ENCODE results near the gene KCNJ18.
"Not testable (repeated sequence)": the region's sequence is repeated elsewhere in the genome, so short reads cannot be mapped to it uniquely, and the experiment has no call there.

The KCNJ18 gene

DNA sequence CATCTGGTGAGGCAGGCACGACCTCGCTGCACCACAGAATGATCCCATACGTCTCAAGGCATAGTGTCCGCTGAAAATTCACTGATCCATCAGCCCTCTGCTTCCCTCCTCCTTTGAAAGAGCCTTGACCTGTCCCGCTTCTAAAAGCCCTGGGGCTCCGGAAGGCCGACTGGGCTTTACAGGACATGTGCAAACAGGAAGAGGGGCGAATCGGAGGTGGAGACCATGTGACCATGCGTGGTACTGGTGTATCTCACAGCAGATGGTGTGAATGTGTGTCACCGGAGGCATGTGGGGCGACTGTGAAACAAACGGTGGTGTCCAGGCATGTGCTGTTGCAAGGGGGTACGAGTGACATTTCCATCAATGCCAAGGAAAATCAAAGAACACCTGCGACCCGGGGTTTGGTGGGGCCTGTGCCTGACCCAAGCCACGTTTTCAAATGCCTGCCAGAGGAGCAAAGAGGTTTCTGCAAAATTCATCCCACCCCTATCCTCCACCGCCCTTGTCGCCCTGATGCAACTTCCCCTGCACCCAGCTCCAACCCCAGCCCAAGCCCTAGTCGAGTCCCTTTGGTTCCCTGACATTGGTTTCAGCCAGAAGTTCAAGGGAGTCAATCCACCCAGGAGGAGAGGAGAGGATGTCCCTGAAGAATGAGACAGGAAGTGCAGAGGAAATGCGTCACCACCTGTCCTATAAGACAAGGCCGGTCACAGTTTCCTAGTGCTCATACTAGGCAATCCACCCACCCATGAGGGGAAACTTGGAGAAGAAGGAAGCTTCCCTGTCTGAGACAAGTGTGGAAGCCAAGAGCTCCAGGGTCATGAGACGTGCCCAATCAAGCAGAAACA is 5.9 kb upstream of the KCNJ18 start:
- no peak for DNase-seq

DNA sequence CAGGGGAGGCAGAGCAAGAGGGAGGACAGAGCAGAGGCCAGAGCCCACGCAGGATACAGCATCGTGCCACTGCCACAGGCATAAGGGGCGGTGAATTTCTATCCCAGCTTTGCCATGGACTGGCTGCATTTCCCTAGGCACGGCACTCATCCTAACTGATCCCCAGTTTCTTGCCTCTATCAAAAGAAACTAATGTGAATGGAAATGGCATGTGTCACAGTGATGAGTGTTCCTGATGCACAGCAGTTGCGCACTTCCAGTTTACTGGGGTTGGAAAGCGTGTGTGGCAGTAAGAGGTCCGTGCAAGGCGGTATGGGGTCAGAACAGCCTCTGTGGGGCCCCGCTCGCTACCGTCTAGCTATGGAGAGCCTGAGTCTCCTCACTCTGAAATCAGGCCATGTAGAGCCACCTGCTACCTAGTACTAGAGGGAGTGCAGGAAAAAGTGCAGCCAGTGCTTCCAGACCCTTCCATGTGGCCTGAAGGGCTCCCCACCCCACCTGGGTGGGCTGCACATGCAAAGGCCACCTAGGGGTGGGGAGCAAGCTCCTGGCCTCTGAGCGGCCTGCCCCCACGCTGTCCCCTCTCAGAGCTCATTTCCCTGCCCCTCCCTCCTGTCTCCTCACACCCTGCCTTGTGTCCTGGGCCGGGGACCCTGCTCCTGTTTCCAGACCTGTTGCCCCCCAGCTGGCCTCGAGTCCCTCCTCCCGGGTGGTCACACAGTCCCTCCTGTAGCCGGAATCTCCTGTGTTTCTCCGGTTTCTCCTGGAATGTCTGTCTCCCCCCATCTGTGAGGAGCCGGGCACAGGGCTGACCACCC is 5.0 kb upstream of the KCNJ18 start:
- DNase-seq: no peak

DNA sequence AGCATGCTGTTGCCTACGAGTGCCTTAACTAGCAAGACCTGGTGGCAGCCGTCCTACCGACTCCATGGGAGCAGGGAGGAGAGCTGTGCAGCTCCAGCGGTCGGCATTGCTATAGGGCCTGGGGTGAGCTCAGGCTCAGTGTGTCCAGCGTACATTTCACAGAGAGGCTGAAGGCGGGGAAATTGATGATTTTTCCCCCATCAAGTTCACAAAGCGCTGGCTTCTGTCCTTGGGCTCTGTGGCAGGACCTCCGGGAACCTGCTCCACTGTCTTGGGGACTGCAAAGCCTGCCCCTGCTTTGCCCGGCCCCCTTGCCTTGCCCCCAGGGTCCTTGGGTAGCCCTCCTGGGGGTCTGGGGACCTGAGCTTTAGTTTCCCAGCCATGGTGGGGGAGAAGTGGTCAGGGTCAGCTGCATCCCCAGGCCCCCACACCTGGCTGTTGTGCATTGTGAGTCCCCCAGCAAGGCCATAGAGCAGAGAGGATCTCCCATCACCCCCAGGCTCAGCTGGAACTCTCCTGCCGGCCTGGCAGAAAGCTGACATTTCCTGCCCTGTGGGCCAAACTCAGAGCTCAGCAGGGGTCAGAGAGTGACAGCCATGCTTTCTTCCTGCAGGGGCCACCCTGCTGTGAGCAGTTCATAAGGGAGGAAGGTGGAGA is 3.9 kb upstream of the KCNJ18 start:
- DNase-seq: no peak

DNA sequence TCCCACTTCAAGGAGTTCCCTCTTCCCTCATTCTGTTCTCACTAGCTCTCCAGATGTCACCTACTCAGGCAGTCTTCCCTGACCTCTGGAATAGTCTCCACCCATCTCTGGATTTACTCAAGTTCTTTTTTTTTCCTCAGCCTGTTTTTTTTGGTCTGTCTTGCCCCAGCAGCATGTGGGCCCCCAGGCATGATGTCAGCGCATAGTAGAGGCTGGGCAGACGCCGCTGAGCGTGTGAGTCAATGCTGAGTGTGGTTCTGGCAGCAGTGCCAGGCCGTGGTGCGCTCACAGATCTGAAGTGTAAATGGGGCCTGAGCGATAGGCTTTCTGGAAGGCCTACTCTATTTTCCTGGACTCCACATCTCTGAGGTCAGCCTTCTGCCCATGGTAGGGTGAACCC is 2.7 kb upstream of the KCNJ18 start:
- DNase-seq: no peak

DNA sequence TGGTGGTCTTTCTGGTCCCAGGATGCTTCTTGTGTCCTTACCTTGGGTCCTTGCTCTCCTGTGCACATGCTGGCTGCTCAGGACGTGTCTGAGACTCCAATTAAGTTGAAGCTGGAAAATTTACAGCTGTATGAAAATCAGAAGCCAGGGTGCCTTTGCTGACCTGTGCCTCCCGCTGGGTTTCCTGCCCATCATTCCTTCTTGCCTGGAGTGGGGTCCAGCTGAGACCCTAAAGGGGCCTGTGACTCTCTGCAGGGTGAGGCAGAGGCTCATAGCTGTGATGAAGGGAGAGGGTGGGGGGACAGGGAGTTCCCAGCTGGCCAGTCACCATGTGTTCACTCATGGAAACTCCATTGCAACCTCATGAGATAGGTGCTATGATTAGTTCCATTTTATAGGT is 1.5 kb upstream of the KCNJ18 start:
- DNase-seq: not testable (repeated sequence)

DNA sequence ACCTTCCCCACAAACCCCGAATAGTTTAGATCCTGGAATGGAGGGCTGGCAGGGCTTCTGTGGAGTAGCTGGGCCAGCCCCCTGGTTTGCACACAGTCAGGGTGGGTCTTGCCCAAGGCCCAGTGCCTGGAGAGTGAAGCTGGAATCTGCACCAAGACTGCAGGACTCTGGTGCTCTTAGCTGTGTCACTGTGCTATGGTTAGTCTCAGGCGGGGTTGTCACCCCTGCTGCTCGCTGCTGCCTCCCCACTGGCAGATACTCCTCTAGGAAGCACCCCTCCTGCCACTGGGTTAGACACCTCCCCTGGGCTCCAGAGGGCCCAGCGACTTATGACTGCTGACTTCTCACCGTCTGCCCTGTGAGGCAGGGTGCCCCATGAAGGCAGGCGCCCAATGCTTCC is 842 bp upstream of the KCNJ18 start:
- DNase-seq: not testable (repeated sequence)

DNA sequence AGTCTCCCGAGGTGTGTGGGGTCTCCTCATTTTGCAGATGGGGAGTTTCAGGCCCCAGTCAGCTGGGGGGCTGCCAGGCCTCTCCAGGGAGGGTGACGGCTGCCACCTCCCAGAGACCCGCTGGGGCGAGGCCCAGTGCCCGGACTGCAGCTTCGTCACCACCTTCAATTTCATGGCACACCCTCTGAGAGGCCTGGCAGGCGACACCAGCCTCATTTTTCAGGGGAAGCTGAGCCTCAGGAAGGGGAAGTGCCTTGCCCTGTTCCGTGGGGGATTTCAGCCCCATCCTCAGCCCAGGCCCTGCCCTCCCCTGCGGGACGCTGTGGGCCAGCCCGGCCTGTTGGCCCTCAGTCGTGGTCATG is 362 bp downstream of the KCNJ18 start:
- DNase-seq: not testable (repeated sequence)

DNA sequence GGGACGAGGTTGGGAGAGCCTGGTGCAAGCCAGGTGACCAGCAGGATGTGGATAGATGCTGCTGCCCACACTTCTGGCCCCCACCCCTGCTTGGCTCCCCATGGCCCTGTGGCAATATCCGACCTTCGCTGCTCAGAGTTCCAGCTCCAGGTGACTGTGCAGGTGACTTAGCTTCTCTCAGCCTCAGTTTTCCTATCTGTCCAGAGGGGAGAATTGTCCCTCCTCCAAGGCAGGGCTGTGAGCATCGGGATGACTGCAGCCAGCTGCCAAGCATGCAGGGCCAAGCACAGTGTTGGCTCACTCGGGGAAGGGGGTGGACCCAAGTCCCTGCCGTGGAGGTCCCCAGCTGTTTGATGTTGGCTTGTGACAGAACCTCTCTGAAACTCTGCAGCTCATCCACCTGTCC is 1.1 kb downstream of the KCNJ18 start:
- DNase-seq: not testable (repeated sequence)

DNA sequence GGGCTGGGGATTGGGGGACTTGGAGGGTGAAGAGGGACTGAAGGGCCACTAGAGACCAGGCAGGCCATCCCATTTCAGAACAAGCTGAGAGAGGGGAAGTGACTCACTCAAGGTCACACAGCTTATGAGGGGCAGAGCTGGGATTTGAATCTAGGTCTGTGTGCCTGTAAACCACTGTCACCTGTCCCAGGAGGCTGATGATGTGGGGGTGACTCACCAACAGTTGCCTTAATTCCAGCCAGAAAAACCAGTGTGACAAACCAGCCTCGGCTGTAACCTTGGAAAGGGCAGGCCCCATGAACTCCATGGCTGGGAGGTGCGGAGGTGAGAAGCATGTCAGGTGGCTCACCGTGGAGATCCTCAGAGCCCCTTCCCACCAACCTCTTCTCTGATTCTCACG is 1.6 kb downstream of the KCNJ18 start:
- not testable (repeated sequence) for DNase-seq

DNA sequence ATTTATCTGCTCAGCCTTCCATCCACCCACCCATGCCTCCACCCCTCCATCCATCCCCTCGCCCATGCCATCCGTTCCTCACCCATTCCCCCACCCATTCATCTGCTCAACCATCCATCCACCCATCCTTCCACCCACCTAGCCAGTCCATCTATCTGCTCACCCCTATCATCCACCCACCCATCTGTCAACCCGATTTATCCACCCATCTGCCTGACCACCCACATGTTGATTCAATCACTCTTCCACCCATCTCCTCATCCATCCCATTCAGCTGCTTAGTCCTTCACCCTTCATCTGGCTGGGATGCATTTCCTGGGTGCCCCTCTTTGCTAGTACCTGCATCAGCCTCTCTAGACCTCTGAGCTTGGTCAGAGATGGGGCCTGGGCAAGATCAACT is 3.9 kb downstream of the KCNJ18 start:
- not testable (repeated sequence) for DNase-seq

DNA sequence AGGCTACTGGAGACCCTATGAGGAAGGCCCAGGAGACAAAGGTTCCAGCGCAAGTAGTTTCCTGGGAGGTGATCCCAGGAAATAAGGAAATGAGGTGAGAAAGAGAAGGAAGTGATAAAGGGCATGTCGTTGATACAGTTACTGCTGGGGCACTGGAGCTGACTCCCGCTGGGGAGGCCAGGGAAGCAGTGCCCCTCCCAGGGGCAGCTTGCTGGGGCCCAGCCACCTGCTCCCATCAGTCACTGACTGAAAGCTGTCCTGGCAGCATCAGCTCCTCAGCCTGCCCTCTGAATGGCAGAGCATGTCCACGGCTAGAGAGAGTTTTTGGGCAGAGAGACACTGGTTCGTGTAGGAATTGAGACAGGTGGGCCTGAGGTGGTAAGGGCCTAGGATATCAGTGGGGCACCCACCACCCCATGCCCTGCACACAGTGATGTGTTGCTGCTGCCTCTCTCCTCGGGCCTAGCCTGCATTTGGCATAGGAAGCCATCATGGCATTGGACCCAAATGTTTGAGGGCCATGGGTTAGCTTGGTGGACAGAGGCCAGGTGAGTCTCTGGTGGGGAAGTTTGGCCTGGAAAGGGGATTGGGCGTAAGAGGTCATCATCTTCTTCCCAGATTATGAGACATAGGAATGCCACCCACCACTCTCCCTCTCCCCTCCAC is 4.7 kb downstream of the KCNJ18 start:
- not testable (repeated sequence) for DNase-seq

DNA sequence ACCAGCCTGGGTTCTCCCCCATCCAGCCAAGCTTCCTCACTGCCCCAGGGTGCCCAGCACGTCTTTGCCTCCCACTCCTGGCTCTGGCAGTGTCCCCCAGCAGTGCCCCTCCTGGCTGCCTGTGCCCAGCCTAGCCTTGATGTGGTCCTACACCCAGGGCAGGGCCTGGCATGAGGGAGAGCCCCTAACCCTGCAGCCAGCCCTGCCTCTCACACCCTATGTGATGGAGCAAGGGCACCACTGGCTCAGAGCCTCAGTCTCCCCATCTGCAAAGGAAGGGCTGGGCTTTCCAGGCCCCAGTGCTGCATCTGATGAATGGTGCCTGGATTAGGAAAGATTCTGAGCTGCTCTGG is 5.2 kb downstream of the KCNJ18 start:
- peak; percentile 19 for DNase-seq

DNA sequence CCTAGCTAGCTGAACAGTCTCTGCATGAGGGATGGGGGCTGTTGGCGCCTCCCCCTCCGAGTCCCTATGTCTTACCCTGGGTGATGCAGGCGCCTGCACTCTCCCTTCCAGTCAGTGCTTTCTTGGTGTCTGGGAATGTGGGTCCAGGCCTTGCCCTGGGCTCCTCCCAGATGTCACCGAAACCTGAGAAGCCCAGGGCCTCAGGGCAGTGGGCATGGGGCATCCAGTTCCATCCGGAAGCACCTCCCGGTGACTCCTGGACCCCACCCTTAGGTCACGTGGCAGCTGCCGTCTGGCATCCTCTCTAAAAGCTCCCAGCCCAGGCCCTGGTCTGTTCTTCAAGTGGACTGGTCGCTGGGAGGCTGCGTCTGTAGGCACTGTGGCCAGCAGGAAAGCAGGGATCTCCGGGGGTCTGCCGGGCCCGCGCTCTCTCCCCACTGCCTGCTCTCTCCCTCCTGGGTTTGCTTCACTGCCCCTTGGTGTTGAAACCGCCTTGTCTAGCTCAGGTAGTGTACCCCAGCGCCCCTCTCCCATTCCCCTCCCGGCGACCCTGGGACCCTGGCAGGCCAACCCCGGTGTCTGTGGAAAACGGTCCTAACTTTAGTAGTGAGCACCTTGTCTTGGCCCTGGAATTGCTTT is 6.2 kb downstream of the KCNJ18 start:
- peak; percentile 11 for DNase-seq

DNA sequence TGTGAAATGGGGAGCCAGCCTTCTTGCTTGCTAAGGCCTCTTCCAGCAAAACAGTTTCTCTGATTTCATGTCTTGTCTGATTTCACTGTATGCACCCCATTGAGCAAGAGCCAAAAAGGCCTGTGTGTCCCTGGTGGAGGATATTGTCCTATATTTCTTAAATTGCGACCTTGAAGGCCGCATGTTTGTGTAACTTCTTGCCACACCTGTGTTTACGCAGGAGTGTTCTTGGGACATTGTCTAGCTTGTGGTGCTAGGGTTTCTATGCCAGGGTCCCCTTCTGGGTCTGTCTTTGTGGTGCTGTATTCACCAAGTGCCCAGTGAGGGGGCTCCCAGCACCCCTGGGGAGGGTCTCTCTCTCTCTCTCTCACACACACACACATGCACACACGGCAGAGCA is 6.8 kb downstream of the KCNJ18 start:
- DNase-seq: not testable (repeated sequence)

DNA sequence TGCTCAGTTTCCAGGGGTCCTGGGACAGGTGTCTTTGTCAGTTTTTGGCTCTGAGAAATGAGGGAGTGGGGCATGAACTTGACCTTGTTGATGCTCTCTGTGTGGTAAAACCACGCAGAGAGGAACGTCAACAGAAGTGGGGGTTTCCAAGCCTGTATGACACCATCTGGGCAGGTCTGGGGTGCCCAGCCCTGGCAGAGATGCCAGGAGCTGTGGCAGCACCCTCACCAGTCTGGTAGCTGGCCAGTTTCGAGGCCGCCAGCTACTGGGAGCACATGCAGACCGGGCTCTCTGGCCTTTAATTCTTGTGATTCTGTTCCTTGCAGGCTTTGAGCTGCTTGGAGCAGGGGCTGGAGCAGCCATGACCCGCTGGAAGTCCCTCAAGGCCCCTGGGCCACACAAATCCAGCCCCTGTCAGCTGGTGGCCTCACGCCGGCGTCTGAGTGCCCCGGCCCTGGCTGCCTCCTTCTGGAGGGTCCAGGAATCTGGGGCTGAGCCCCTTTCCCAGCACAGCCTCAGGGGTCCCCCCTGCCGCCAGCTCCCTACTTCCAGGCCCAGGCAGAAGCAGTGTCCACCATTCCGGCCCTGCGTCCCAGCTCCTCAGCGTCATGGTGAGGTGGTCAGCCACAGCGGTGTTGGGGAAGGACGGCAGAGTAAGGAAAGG is 7.4 kb downstream of the KCNJ18 start:
- peak; percentile 7 for DNase-seq

DNA sequence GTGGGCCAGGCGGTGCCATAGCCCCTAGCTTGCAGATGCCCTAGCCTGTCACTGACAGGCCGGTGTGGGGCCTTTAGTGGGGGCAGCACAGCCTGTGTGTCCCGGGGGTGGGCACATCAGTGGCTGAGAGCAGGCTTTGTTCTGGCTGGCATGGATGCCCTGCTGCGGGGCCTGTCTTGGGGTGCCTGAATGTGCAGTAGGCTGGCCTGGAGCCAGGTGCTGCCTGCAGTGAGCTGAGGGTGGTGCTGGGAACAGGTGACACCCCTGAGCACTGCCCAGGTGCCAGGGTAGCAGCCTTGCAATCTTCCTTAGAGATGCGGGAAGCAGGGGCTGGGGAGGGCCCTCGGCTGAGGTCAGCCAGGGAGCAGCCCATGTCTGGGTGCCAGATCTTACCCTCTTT is 8.8 kb downstream of the KCNJ18 start:
- DNase-seq: peak; percentile 15

DNA sequence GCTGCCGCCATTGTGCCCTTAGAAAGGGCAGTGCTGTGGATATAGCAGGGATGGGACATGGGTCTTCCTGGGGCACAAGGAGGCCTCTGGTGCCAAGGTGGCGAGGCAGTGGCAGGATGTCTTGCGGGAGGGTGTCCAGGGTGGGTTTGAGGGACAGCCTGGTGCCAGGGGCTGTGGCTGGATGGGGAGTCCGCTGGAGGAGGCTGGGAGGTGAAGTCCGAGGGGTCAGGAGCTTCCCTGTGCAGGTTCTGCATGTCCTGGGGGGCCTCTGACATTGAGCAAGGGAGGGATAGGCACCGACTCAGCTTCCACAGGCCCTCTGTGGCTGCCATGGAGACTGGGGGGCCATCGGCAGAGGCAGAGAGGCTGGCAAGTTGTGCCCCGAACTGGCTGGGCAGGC is 9.7 kb downstream of the KCNJ18 start:
- DNase-seq: not testable (repeated sequence)

DNA sequence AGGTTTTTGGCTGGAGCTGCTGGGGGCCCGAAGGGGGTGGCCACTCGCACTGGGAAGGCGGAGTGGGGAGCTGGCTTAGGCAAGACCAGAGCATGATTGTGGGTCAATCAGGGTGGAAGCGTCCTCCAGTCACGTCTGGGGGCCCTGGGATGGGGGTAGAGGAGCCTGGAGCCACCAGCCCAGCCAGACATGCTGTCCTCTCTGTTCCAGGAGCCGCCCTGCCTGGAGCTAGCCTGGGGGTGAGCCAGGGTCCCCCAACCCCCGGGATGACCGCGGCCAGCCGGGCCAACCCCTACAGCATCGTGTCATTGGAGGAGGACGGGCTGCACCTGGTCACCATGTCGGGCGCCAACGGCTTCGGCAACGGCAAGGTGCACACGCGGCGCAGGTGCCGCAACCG is 10.2 kb downstream of the KCNJ18 start:
- DNase-seq: not testable (repeated sequence)

DNA sequence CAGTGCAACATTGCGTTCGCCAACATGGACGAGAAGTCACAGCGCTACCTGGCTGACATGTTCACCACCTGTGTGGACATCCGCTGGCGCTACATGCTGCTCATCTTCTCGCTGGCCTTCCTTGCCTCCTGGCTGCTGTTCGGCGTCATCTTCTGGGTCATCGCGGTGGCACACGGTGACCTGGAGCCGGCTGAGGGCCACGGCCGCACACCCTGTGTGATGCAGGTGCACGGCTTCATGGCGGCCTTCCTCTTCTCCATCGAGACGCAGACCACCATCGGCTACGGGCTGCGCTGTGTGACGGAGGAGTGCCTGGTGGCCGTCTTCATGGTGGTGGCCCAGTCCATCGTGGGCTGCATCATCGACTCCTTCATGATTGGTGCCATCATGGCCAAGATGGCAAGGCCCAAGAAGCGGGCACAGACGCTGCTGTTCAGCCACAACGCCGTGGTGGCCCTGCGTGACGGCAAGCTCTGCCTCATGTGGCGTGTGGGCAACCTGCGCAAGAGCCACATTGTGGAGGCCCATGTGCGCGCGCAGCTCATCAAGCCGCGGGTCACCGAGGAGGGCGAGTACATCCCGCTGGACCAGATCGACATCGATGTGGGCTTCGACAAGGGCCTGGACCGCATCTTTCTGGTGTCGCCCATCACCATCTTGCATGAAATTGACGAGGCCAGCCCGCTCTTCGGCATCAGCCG is 10.8 kb downstream of the KCNJ18 start:
- not testable (repeated sequence) for DNase-seq

DNA sequence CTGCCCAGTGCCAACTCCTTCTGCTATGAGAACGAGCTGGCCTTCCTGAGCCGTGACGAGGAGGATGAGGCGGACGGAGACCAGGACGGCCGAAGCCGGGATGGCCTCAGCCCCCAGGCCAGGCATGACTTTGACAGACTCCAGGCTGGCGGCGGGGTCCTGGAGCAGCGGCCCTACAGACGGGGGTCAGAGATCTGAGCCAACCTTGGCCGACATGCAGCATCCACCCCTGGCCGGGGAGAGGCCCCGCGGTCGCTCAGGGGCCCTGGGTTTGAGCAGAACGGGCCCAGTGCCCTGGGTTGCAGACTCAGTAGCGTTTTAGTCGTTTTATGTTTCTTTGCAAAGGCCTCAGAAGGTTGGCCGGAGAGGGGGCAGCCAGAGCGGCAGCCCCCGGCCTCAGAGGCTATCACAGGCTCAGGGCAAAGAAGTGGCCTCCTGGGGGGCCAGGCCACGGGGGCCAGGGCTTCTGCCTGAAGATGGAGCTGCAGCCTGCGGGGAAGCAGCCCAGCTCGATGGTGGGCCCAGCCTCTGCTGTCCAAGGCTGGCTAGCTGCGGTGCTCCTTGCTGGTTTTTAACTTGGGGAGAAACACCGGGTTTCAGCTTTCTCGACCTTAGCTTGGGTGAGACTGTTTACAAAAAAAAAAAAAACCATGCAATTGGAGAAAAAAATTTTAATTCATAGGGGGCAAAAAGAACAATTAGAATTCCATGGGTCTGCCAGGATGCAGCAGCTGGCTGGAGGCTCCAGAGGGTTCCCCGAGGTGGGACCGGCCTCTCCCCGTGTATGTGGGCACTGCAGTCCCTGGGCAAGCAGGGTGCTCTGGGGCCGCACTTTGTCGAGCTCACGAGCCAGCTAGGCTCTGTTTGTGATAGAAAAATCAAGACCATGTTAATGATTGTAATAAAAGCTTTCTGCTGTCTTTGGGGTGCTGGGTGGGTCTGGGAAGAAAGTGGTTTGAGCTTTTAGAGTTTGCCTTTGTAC is 11.9 kb downstream of the KCNJ18 start:
- not testable (repeated sequence) for DNase-seq
